Retinal pigment epithelial cell (primary cell): ENCODE measurements around the gene BBS10.
A peak's percentile ranks its signal among the peaks of the same experiment; 100 is the strongest.
"Not testable (repeated sequence)": the region's sequence is repeated elsewhere in the genome, so short reads cannot be mapped to it uniquely, and the experiment has no call there.

Experiments used
- DNase-seq: peaks from one replicate; pipeline ENCODE4 v3.0.0-alpha.2; 2010; ENCODE audit warnings: low read depth
- H3K4me3 ChIP-seq: 2 replicates; pipeline ENCODE4 v1.5.1; 2011; ENCODE audit warnings: mild to moderate bottlenecking, low read length, control low read depth, moderate library complexity
- TF ChIP-seq, protein P1 (sequence below): conservative IDR thresholded peaks from 2 replicates; pipeline ENCODE4 v1.5.1; 2011; ENCODE audit warnings: low read depth, low read length, control low read depth, inconsistent platforms

BBS10 gene

GRCh38 chr12:76348079-76348901 is at the start of gene BBS10:
TSS of gene BBS10 (minus strand) at chr12:76348415. CDS start at chr12:76348358, 57 bp downstream.
- peak; percentile 82 for DNase-seq
- TF ChIP-seq, protein P1, sequence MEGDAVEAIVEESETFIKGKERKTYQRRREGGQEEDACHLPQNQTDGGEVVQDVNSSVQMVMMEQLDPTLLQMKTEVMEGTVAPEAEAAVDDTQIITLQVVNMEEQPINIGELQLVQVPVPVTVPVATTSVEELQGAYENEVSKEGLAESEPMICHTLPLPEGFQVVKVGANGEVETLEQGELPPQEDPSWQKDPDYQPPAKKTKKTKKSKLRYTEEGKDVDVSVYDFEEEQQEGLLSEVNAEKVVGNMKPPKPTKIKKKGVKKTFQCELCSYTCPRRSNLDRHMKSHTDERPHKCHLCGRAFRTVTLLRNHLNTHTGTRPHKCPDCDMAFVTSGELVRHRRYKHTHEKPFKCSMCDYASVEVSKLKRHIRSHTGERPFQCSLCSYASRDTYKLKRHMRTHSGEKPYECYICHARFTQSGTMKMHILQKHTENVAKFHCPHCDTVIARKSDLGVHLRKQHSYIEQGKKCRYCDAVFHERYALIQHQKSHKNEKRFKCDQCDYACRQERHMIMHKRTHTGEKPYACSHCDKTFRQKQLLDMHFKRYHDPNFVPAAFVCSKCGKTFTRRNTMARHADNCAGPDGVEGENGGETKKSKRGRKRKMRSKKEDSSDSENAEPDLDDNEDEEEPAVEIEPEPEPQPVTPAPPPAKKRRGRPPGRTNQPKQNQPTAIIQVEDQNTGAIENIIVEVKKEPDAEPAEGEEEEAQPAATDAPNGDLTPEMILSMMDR: peak; percentile 58
- H3K4me3 ChIP-seq: peak within 1 kb of the TSS; percentile 87

- H3K4me3 ChIP-seq: no peak overlapping the region
- TF ChIP-seq, protein P1: no peak
- DNase-seq: no peak
Measured at GRCh38 chr12:76391461-76391860, 43.2 kb upstream of the BBS10 start.

DNA sequence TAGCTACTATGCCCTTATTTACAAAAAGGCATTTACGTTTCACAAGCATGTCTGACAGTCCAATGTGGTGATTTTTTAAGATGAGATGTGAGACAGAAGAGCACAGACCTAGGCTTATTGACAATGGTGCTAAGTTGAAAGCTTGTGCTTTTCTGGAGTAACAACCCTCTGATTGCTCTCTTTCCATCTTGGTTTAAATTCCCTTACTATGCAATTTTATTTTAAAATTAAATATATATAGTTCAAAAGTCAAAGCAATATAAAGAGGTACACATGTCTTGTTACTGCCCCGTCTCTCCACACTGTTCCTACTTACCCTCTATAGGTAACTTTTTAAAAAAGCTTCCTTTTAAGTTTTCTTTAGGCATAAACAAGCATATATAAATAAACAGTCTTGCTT is 39.4 kb upstream of the BBS10 start:
- no peak overlapping the region for H3K4me3 ChIP-seq
- DNase-seq: no peak
- TF ChIP-seq, protein P1: no peak

DNA sequence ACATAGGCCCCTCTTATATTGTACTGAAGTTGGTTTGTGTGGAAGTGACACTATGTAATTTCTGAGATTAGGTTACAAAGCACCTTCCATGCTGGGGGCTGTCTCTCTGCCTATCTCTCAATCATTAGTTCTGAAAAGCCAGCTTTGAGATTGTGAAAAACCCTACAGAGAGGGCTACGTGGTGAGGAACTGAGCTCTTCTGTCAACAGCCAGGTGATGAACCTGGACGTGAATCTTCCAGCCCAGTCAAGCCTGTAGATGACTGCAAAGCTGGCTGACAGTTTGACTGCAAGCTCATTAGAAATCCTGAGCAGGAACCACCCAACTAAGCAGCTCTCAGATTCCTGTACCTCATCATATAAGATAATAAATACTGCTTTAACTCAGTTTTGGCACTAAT is 36.3 kb upstream of the BBS10 start:
- TF ChIP-seq, protein P1: no peak
- no peak overlapping the region for H3K4me3 ChIP-seq
- no peak for DNase-seq

- TF ChIP-seq, protein P1: no peak
- DNase-seq: no peak
- no peak overlapping the region for H3K4me3 ChIP-seq
Measured at GRCh38 chr12:76383988-76384387, 35.8 kb upstream of the BBS10 start.

GRCh38 chr12:76379261-76379660 is 31.0 kb upstream of the BBS10 start:
- DNase-seq: no peak
- H3K4me3 ChIP-seq: no peak overlapping the region
- TF ChIP-seq, protein P1: no peak

GRCh38 chr12:76376876-76377275 is 28.7 kb upstream of the BBS10 start:
- DNase-seq, H3K4me3 ChIP-seq: not testable (repeated sequence)
